SK-N-SH (cell line): Measurements from ENCODE around the gene TRPV5. TPM values are rescaled to one million over a fixed set of nuclear protein-coding genes. Genes with fewer than 3 reads are reported as not detected.

Experiments used
- CTCF ChIA-PET: fragments of 300-600, 350-600 bp; formaldehyde crosslinking; extraction: SDS; loops from one replicate; lab custom pipeline; 2021; lab: Yijun Ruan, JAX
- POLR2A ChIA-PET: fragments of 350-600 bp; sonication (Branson Sonifier 250); formaldehyde crosslinking; extraction: SDS; loops from one replicate; lab custom pipeline; 2020; ENCODE audit warnings: antibody characterized with exemption, inconsistent platforms; lab: Yijun Ruan, JAX
- DNase-seq: peaks from one replicate; pipeline ENCODE4 v3.0.0; 2012
- H2AFZ ChIP-seq: fragments of 200-600 bp; sonication (generic); 2 replicates; pipeline ENCODE4 v1.8.1; 2016; ENCODE audit warnings: antibody characterized with exemption, mild to moderate bottlenecking, low read depth
- H3F3A ChIP-seq: fragments of 200-600 bp; sonication (generic); replicated peaks from 2 replicates; pipeline ENCODE3; 2016; ENCODE audit warnings: antibody characterized with exemption, mild to moderate bottlenecking; ENCODE audit not compliant: insufficient read depth
- H3K27ac ChIP-seq, 2 experiments: fragments of 200-500 bp in 1 of 2; fragments of 200-600 bp in 1 of 2; sonication (Bioruptor generic) in 1 of 2; sonication (generic), shearing (Covaris generic) in 1 of 2; 2 replicates each; pipeline versions ENCODE4 v1.5.1 to v1.6.1; 2014 to 2016; ENCODE audit warnings: low read depth in 2 of 2, inconsistent platforms in 1 of 2, low read length in 1 of 2, mild to moderate bottlenecking in 1 of 2, mixed read lengths in 1 of 2
- H3K27me3 ChIP-seq: fragments of 200-600 bp; sonication (generic), shearing (Covaris generic); 2 replicates; pipeline ENCODE4 v1.6.1; 2016; ENCODE audit warnings: mixed run types; ENCODE audit not compliant: insufficient read depth
- H3K36me3 ChIP-seq, 2 experiments: fragments of 200-500 bp in 1 of 2; fragments of 200-600 bp in 1 of 2; sonication (Bioruptor generic) in 1 of 2; sonication (generic) in 1 of 2; replicated peaks in 1 of 2; 2 replicates each; pipeline versions ENCODE3 to v1.5.1; 2014 to 2016; ENCODE audit warnings: low read length in 1 of 2, mild to moderate bottlenecking in 1 of 2; ENCODE audit not compliant: insufficient read depth in 2 of 2, control insufficient read depth in 1 of 2
- H3K4me1 ChIP-seq, 2 experiments: fragments of 200-500 bp in 1 of 2; fragments of 200-600 bp in 1 of 2; sonication (Bioruptor generic) in 1 of 2; sonication (generic), shearing (Covaris generic) in 1 of 2; 2 replicates each; pipeline versions ENCODE4 v1.5.1 to v1.6.1; 2014 to 2016; ENCODE audit warnings: low read depth in 1 of 2, low read length in 1 of 2, mixed run types in 1 of 2; ENCODE audit not compliant: insufficient read depth in 2 of 2, control insufficient read depth in 1 of 2
- H3K4me2 ChIP-seq: fragments of 200-600 bp; sonication (generic), shearing (Covaris generic); 2 replicates; pipeline ENCODE4 v1.6.1; 2017; ENCODE audit warnings: mixed run types
- H3K4me3 ChIP-seq, 2 experiments: fragments of 200-500 bp in 1 of 2; fragments of 200-600 bp in 1 of 2; sonication (Bioruptor generic) in 1 of 2; sonication (generic), shearing (Covaris generic) in 1 of 2; 2 replicates each; pipeline versions ENCODE4 v1.5.1 to v1.8.1; 2014 to 2016; ENCODE audit warnings: low read depth in 2 of 2, inconsistent platforms in 1 of 2, low read length in 1 of 2, mild to moderate bottlenecking in 1 of 2, mixed read lengths in 1 of 2, moderate library complexity in 1 of 2
- H3K79me2 ChIP-seq: fragments of 200-600 bp; sonication (generic); 2 replicates; pipeline ENCODE4 v1.8.1; 2017; ENCODE audit warnings: mild to moderate bottlenecking; ENCODE audit not compliant: insufficient read depth
- H3K9ac ChIP-seq: fragments of 200-600 bp; sonication (generic); 2 replicates; pipeline ENCODE4 v1.6.1; 2017; ENCODE audit warnings: mixed run types
- H3K9me2 ChIP-seq: fragments of 200-600 bp; sonication (generic); 2 replicates; pipeline ENCODE4 v1.6.1; 2017; ENCODE audit warnings: mixed run types
- H3K9me3 ChIP-seq: fragments of 200-600 bp; sonication (generic); 2 replicates; pipeline ENCODE4 v1.6.1; 2017; ENCODE audit warnings: mixed run types, mild to moderate bottlenecking, moderate library complexity
- H4K20me1 ChIP-seq: fragments of 200-600 bp; sonication (generic); 2 replicates; pipeline ENCODE4 v1.6.1; 2017; ENCODE audit warnings: mild to moderate bottlenecking, mixed run types; ENCODE audit not compliant: insufficient read depth
- CHD2 ChIP-seq: fragments of 150-350 bp; IDR thresholded peaks from 2 replicates; pipeline ENCODE4 v1.6.1; 2018; ENCODE audit warnings: low read length; ENCODE audit not compliant: partially characterized antibody
- ELF1 ChIP-seq: IDR thresholded peaks from 2 replicates; pipeline ENCODE4 v1.4.0; 2012
- EZH2phosphoT487 ChIP-seq: fragments of 200-600 bp; sonication (generic); IDR thresholded peaks from 2 replicates; pipeline ENCODE4 v1.6.1; 2017; ENCODE audit warnings: low read depth, mixed run types, mild to moderate bottlenecking, antibody characterized with exemption, moderate library complexity, borderline replicate concordance
- FOXJ3 ChIP-seq: sonication (generic); formaldehyde crosslinking; IDR thresholded peaks from 2 replicates; pipeline ENCODE4 v1.5.1; 2020; ENCODE audit warnings: mild to moderate bottlenecking, missing genetic modification reagents
- FOXM1 ChIP-seq: IDR thresholded peaks from 2 replicates; pipeline ENCODE4 v1.4.0; 2012; ENCODE audit warnings: low read depth, mild to moderate bottlenecking
- GATA2 ChIP-seq: sonication (generic); formaldehyde crosslinking; IDR thresholded peaks from 2 replicates; pipeline ENCODE4 v1.5.0; 2020; ENCODE audit warnings: mild to moderate bottlenecking, missing genetic modification reagents
- MAX ChIP-seq: IDR thresholded peaks from 2 replicates; pipeline ENCODE4 v1.4.0; 2012; ENCODE audit warnings: low read depth
- MEF2A ChIP-seq: IDR thresholded peaks from 2 replicates; pipeline ENCODE4 v1.4.0; 2012; ENCODE audit warnings: low read depth, borderline replicate concordance
- NFIC ChIP-seq: IDR thresholded peaks from 2 replicates; pipeline ENCODE4 v1.4.0; 2012; ENCODE audit warnings: borderline replicate concordance
- PBX3 ChIP-seq: IDR thresholded peaks from 2 replicates; pipeline ENCODE4; 2012
- RCOR1 ChIP-seq: fragments of 150-350 bp; IDR thresholded peaks from 2 replicates; pipeline ENCODE4 v1.6.1; 2017; ENCODE audit warnings: antibody characterized with exemption, low read length
- REST ChIP-seq: IDR thresholded peaks from 2 replicates; pipeline ENCODE4 v1.6.1; 2012; ENCODE audit warnings: mild to moderate bottlenecking, low read depth, low read length, moderate library complexity
- RFX5 ChIP-seq: IDR thresholded peaks from 2 replicates; pipeline ENCODE4 v1.6.1; 2012; ENCODE audit warnings: mild to moderate bottlenecking, improper control_type of control experiment, low read length
- SIN3A ChIP-seq: IDR thresholded peaks from 2 replicates; pipeline ENCODE4 v1.6.1; 2012; ENCODE audit warnings: low read depth, mild to moderate bottlenecking, low read length, moderate library complexity, borderline replicate concordance
- USF1 ChIP-seq: IDR thresholded peaks from 2 replicates; pipeline ENCODE4 v1.4.0; 2012; ENCODE audit warnings: low read depth, borderline replicate concordance
- USF2 ChIP-seq: fragments of 150-350 bp; IDR thresholded peaks from 2 replicates; pipeline ENCODE4 v1.6.1; 2017; ENCODE audit warnings: antibody characterized with exemption, low read length, low read depth, borderline replicate concordance
- YY1 ChIP-seq: IDR thresholded peaks from 2 replicates; pipeline ENCODE4 v1.4.0; 2012; ENCODE audit warnings: low read depth, mild to moderate bottlenecking
- WGBS: methylation state at CpG from one replicate; pipeline ENCODE4 v1.1.6; 2017; ENCODE audit warnings: low lambda C conversion rate; 5-methylcytosine and 5-hydroxymethylcytosine counted together
- polyA plus RNA-seq, 3 experiments: library from polyadenylated mRNA; depleted of rRNA; stranded (reverse); fragments of >200 nt; gene quantifications; 2 replicates each; pipeline ENCODE4 v1.2.3, GENCODE V29; 2012

Gene TRPV5
- polyA plus RNA-seq, 1 of the 3 experiments (the other 2 are of a cell fraction), result not detected

- no peaks in the 10 kb centered on the region for H3K9me2 ChIP-seq
- peaks cover 20% of the 10 kb centered on the region; the same call in 1 of the 2 replicates for H3K27me3 ChIP-seq
- DNase-seq, result no peak
- no peak overlapping the region for H3K27ac ChIP-seq
- no peaks in the 10 kb centered on the region for H3K9me3 ChIP-seq
- no peaks in the 10 kb centered on the region for H3F3A ChIP-seq
- no peak overlapping the region for H3K4me3 ChIP-seq
- TF ChIP-seq SIN3A, result no peak
- no peak for TF ChIP-seq REST
- no peak for TF ChIP-seq FOXJ3 (CRISPR knock-in tag)
- TF ChIP-seq USF2, result no peak
- no peak for TF ChIP-seq MAX
- TF ChIP-seq PBX3, result no peak
- no peak for TF ChIP-seq YY1
- TF ChIP-seq EZH2phosphoT487, result no peak
- TF ChIP-seq RFX5, result no peak
- TF ChIP-seq ELF1, result no peak
- no peak for TF ChIP-seq USF1
- no peak for TF ChIP-seq FOXM1
- no peak for TF ChIP-seq CHD2
- no peak for TF ChIP-seq RCOR1
- TF ChIP-seq MEF2A, result no peak
- no peak for TF ChIP-seq NFIC
- TF ChIP-seq GATA2 (CRISPR knock-in tag), result no peak
- no peak overlapping the region for H3K4me2 ChIP-seq
- no peak overlapping the region for H2AFZ ChIP-seq
- no peaks in the 10 kb centered on the region for H3K36me3 ChIP-seq
- CTCF ChIA-PET, result interaction anchor here (0.8 to 1.2 kb wide), 2 partner anchors 8 to 18 kb away, joined by 3 read pairs; no protein-coding TSS in a partner anchor
- POLR2A ChIA-PET, result no interaction called here
- no peaks in the 10 kb centered on the region for H3K4me1 ChIP-seq
- no peaks in the 10 kb centered on the region for H4K20me1 ChIP-seq
- no peak overlapping the region for H3K9ac ChIP-seq
- WGBS, result 3% methylated on average over 8 of the region's 8 CpGs
- no peaks in the 10 kb centered on the region for H3K79me2 ChIP-seq
Observed at GRCh38 chr7:142927949-142928348, 5.6 kb downstream of the TRPV5 start.
